HG03064 (cell line): ENCODE data around the gene PADI4.
"Not testable (repeated sequence)": the region's sequence is repeated elsewhere in the genome, so short reads cannot be mapped to it uniquely, and the experiment has no call there.

Experiments
- ATAC-seq: cut with Tn5 transposase; IDR thresholded peaks from one replicate; pipeline ENCODE4 v1.9.1; 2021; ENCODE audit warnings: low read depth; ENCODE audit not compliant: unreplicated experiment

PADI4 gene

GRCh38 chr1:17309426-17310067 is 1.6 kb downstream of the PADI4 start:
- no peak for ATAC-seq

- ATAC-seq = no peak
Observed at GRCh38 chr1:17310068-17310640, 2.2 kb downstream of the PADI4 start.

- ATAC-seq = no peak
Observed at GRCh38 chr1:17313530-17314309, 5.7 kb downstream of the PADI4 start.

GRCh38 chr1:17314491-17314971 is 6.5 kb downstream of the PADI4 start:
- ATAC-seq = no peak

GRCh38 chr1:17315542-17316130 is 7.6 kb downstream of the PADI4 start:
- ATAC-seq = no peak

GRCh38 chr1:17316704-17317103 is 8.7 kb downstream of the PADI4 start:
- ATAC-seq = no peak

GRCh38 chr1:17318262-17318661 is 10.3 kb downstream of the PADI4 start:
- ATAC-seq = no peak

- no peak for ATAC-seq
Observed at GRCh38 chr1:17319561-17320350, 11.8 kb downstream of the PADI4 start.

GRCh38 chr1:17321857-17322390 is 13.9 kb downstream of the PADI4 start:
- ATAC-seq = not testable (repeated sequence)

- no peak for ATAC-seq
Observed at GRCh38 chr1:17328855-17329254, 20.9 kb downstream of the PADI4 start.

GRCh38 chr1:17329610-17330009 is 21.6 kb downstream of the PADI4 start:
- ATAC-seq = no peak

- ATAC-seq = no peak
Observed at GRCh38 chr1:17330856-17331255, 22.9 kb downstream of the PADI4 start.

GRCh38 chr1:17333081-17333480 is 25.1 kb downstream of the PADI4 start:
- ATAC-seq = no peak

- no peak for ATAC-seq
Observed at GRCh38 chr1:17335821-17336710, 28.1 kb downstream of the PADI4 start.

GRCh38 chr1:17338706-17339493 is 30.9 kb downstream of the PADI4 start:
- no peak for ATAC-seq

GRCh38 chr1:17339521-17339920 is 31.5 kb downstream of the PADI4 start:
- ATAC-seq = no peak

GRCh38 chr1:17340358-17340757 is 32.4 kb downstream of the PADI4 start:
- ATAC-seq = no peak

- ATAC-seq = no peak
Observed at GRCh38 chr1:17342014-17342441, 34.0 kb downstream of the PADI4 start.
